T-helper 22 cell (primary cell): ENCODE results near the gene HDAC4.
"Not testable (repeated sequence)": the region's sequence is repeated elsewhere in the genome, so short reads cannot be mapped to it uniquely, and the experiment has no call there.

Experiments
- DNase-seq: peaks from one replicate; pipeline ENCODE4 v3.0.0-alpha.2; 2020; ENCODE audit warnings: low read depth

The HDAC4 gene

DNA sequence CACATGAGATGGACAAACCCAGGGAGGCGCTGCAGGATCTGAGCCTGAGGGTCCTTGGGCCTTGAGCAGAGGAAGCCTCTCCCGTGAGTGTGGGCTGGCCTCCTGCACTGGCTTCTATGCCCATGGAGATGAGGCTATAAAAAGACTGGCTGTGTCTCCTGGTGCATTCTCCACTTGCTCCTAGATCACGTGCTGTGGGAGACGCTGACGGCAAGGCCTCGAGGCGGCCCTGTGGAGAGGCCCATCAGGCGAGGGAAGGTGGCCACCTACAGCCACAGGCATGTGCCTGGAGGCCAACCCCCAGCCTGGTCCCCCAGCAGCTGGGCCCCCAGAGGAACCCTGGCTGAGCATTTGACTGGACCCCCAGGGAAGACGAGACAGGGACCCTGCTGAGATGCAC, 354.0 kb downstream of the HDAC4 start:
- DNase-seq, result no peak

DNA sequence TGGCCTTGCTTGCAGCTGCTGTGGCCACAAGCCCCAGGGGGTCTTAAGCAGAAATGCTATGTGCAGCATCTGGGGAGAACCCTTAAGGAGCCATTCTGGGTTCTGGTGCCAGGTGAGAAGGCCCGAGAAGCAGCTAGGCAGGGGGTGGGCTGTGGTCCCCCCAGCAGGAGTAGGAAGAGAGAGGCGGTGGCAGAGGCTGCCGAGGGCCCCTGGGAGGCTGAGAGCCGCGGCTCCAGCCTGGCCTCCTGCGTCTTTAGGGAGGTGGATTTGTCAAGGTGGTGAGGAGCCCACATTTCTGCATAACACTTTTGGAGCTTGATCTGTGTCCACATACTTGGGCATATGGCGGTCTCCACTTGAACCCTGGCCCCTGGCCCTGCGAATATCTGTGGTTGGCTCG, 356.5 kb downstream of the HDAC4 start:
- no peak for DNase-seq

- DNase-seq, result no peak
Observed at GRCh38 chr2:239043326-239043725, 357.5 kb downstream of the HDAC4 start.

DNA sequence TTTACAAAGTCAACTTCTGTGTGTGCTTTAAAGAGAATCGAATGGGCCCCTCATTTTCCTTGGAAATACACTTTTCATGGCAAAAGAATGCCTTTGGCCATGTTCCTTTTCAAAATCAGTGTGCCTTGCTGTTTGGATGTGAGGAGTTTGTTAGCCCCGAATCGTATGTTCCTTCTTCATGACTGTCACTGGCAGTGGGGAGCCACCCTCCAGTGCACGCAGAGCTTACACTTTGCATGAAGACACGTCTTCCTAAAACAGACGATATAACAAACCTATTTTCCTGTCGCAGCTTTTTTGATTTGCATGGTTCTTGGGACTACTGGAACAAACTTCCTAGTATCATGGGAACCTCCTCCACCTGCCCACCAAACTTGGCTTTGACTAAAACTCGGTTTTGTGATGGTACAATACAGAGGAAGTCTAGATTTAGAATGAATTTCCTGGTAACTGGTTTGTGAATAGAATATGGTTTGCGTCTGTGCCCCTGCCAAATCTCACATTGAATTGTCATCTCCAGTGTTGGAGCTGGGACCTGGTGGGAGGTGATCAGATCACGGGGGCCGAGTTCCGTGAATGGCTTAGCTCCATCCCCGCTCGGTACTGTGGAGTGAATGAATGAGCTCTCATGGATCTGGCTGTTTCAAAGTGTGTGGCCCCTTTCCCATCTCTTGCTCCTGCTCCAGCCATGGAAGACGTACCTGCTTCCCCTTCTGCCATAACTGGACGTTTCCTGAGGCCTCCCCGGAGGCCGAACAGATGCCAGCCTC, 358.1 kb downstream of the HDAC4 start:
- DNase-seq, result no peak

GRCh38 chr2:239042046-239042445, 358.8 kb downstream of the HDAC4 start:
- DNase-seq, result no peak

DNA sequence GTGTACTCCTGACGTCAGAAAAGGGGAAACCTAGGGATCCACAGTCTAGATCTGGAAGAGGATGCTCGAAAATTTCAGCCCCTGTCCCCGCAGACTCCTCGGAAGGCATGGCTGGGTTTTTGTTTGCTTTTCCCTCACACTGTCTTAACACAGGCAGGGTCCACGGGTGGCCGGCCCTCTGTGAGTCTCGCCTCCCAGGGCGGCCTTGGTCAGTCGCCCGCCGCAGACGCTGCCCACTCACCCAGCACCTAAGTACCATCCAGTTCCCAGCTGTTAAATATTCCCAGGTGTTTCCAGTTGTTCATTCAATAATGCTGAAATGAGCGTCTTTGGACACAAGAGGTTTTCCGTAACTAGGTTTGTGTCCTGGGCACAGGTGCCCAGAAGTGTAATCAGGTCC, 359.8 kb downstream of the HDAC4 start:
- no peak for DNase-seq

- no peak for DNase-seq
Observed at GRCh38 chr2:239040152-239040761, 360.6 kb downstream of the HDAC4 start.

DNA sequence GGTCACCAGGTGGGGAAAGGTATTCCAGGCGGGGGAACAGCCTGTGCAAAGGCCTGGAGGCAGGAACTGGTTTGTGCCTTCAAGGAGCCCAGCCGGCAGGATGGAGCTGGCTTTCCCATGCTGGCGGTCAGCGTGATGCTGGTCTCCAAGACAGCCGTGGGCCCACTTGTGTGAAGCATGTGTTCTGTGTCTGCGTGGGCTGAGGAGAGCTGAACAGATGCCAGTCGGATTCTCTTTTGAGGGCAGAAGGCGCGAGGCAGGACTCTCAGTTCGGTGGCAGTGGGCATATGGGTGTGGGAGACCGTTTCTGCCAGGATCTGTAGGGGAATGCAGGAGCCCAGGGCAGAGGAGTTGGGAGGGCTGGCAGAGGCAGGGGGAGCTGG, 361.4 kb downstream of the HDAC4 start:
- DNase-seq, result no peak

GRCh38 chr2:239038773-239039478, 361.9 kb downstream of the HDAC4 start:
- DNase-seq, result no peak

DNA sequence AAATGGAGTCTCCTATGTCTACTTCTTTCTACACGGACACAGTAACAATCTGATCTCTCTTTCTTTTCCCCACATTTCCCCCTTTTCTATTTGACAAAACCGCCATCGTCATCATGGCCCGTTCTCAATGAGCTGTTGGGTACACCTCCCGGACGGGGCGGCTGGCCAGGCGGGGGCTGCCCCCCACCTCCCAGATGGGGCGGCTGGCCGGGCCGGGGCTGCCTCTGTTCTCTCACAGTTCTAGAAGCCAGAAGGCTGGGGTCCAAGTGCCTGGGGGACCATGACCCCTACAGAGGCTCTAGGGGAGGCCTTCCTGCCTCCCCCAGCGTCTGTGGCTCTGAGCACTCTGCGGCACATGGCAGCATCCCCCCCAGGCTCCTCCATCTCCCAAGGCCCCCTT, 362.5 kb downstream of the HDAC4 start:
- not testable (repeated sequence) for DNase-seq

DNA sequence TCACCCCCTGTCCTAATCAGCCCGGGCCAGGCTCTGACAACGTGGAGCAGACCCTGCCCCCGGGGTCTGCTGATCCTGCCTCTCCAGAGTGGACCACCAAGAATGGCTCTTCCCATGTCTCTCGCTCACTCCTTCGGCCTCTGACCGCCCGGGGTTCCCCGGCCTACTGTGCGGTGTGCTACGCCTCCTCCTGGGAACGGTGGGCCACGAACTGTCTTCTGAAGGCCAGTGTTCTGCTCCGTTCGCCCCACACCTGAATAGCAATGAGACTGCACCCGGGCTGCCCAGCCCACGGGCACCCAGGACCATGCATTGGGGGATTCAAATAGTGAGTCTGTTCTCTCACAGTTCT, 363.3 kb downstream of the HDAC4 start:
- DNase-seq, result no peak

- no peak for DNase-seq
Observed at GRCh38 chr2:239036819-239037558, 363.8 kb downstream of the HDAC4 start.

GRCh38 chr2:239035997-239036731, 364.7 kb downstream of the HDAC4 start:
- no peak for DNase-seq

DNA sequence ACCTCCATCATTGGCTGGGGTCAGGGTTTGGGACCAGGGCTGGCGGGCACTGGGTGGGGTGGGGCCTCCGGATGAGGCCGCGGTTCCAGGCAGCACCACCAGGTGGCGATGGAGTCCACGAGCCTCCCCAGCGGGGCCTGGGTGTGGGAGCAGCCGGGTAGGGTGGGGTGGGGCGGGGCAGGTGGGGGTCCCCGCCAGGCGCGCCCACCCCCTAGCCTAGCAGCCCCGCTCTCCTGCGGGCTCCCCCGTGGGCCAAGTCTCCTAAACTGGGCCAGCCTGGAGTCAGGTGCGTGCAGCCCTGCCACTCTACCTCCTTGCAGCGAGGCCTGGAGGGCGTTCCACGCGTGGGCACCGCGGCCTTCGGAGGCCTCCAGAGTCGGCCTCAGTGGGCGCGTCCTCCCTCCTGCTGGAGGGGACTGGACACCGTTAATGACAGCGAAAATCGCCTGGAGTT, 365.4 kb downstream of the HDAC4 start:
- no peak for DNase-seq

- no peak for DNase-seq
Observed at GRCh38 chr2:239034561-239035341, 366.1 kb downstream of the HDAC4 start.

- no peak for DNase-seq
Observed at GRCh38 chr2:239033801-239034560, 366.8 kb downstream of the HDAC4 start.

DNA sequence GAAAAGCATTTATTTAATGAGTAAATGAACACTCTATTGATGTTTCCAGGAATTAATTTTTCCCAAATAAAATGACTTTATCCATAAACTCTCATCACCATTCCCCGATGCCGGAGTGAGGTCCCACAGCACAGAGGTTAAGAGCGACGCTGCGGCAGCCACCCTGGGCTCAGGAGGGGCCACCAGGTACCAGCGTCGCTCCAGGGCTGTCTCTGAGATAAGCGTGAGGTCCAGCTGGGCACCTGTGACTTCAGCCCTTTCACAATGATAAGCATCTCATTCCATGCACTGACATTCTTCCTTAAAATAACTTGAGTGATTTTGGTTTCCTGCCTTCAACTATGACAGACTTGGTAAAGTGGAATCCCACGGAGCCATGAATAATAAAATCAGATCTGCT, 370.9 kb downstream of the HDAC4 start:
- DNase-seq, result no peak

DNA sequence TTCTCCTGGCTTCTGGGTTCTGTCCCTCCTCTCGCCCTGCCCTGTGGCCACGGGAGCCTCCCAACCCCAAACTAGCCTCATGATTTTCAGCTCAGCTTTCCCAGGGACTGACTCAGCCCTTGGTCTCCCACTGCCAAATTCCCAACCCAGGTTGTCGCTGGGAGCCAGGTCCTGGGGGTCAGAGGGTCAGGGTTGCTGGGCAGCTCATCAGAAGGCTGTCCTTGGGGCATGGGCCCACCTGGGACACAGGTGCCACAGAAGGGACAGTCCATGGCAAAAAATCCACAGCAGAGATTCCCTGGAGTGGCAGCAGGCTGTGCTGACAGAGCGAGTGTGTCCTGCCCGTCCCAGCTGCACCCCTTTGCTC, 372.6 kb downstream of the HDAC4 start:
- DNase-seq, result no peak

DNA sequence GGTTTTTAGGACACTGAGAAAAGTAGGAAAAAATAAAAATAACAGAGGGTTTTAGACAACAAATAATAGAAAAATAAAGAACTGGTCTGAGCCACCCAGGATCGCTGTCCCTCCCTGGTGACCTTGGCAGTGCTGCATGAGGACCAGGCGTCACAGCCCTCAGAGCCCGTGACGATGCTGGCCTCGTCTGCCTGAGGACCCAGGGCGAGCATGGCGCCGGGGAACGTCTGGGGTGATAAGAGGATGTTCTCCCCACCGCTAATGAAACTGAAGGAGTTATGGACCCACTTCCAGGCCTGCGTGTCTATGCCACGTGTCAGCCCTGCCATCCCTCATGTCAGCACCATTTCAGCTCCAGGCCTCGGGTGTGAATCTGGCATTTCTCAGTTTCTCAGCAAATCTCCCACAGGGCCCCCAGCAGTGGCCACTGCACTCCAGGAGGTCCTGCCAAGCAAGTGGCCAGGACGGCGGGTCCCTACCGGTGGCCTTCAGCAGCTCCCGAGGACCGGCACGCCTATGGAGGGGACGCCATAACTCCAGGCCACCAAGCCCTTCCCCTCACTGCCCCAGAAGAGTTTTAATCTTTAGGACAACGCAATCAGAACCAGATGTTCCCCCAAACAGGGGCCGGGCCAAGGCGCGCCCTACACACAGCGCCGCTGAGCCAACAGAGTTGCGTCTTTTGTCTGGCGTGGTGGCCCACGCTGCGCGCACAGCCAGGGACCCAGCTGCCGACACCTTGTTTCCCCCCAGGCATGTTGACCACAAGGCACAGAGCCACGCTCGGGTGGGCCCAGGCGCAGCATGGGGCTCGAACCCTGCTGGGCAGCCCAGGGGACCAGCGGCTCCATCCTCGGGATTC, 373.2 kb downstream of the HDAC4 start:
- no peak for DNase-seq
